ENCODE results near the gene EIF6. TPM values are rescaled to one million over a fixed set of nuclear protein-coding genes. Genes with fewer than 3 reads are reported as not detected.

The EIF6 gene
- total and polyA plus RNA-seq, 9 of the 15 experiments (the other 6 are each of a cell fraction or from before 2014, with no cell fraction given): 165 to 832 (median 229) TPM

- DNase-seq (ENCODE audit: extremely low read depth in 1 of 4, low spot score in 3 of 4): no peak
- CTCF ChIA-PET (ENCODE audit: low intra/inter-chr PET ratio): interaction anchor here (0.7 to 2.2 kb wide), 9 partner anchors 26 to 468 kb away, joined by 3 to 12 read pairs (median 3); no protein-coding TSS in a partner anchor
- 49% methylated on average over 11 of the region's 11 CpGs for WGBS (ENCODE audit: insufficient coverage, low coverage, missing lambda C conversion rate)
- BruUV-seq (replicated peaks): TSS peak; percentile 45
- Histone ChIP-seq H3K9me3 (replicated peaks; ENCODE audit: control insufficient read depth, insufficient read depth, low read depth, low read length) (no peaks in the 10 kb centered on the region), H3K79me2 (ENCODE audit: control insufficient read depth, insufficient read depth, low read length) (no peaks in the 10 kb centered on the region), H3K27me3 (ENCODE audit: control insufficient read depth in 2 of 2, insufficient read depth in 2 of 2, low read length in 2 of 2) (no peaks in the 10 kb centered on the region), H3K4me2 (ENCODE audit: insufficient read depth, low read length) (no peak overlapping the region), H3K4me1 (replicated peaks in 1 of 2; ENCODE audit: control insufficient read depth in 2 of 2, insufficient read depth in 2 of 2, low read length in 2 of 2) (peaks cover 17 to 18% of the 10 kb centered on the region in 2 experiments; a peak in 4 of 5 replicates), H3K9me1 (ENCODE audit: control insufficient read depth, insufficient read depth, low read length) (peaks cover 3% of the 10 kb centered on the region), H3K4me3 (no peak overlapping the region), H3K36me3 (ENCODE audit: control insufficient read depth, insufficient read depth, low read length) (peaks cover 21% of the 10 kb centered on the region; the same call in 1 of the 3 replicates), H3K27ac (ENCODE audit: extremely low read depth, low read depth, low read length) (no peak overlapping the region), H4K20me1 (replicated peaks; ENCODE audit: control insufficient read depth, insufficient read depth, low read length) (0 out of 2 replicates have a peak, but pooled peaks cover 4% of the 10 kb centered on the region), H2AFZ (ENCODE audit: low read depth, low read length) (no peak overlapping the region), H3K9ac (ENCODE audit: insufficient read depth in 1 of 2, low read depth in 2 of 2, low read length in 2 of 2) (no peak overlapping the region)
- POLR2A ChIA-PET: interaction anchor here (0.7 to 1.8 kb wide), 2 partner anchors 10 to 533 kb away, joined by 4 to 6 read pairs; no protein-coding TSS in a partner anchor
- TF ChIP-seq HEY1 (CRISPR knock-in tag; IDR thresholded peaks at IDR 0.05; ENCODE audit: borderline replicate concordance) (no peak), ESRRA (IDR thresholded peaks at IDR 0.05; ENCODE audit: borderline replicate concordance, low read depth) (no peak), ZNF280A (IDR thresholded peaks at IDR 0.05; ENCODE audit: low read depth, partially characterized antibody) (no peak)
- in situ Hi-C loops (cut with MboI): loop anchor here (25.0 kb wide), 1 partner anchor 134 kb away; the partner anchor contains the start of gene GDF5
- no peak for FAIRE-seq
- ATAC-seq: no peak
- intact Hi-C loops (cut with micrococcal nuclease): no loop called here
Observed at GRCh38 chr20:35303382-35303734, 18.8 kb upstream of the EIF6 start.

All from K562 (cell line).